HL-60 (cell line): ENCODE data around the gene EPM2A.

Experiments
- DNase-seq, 2 experiments: peaks; one replicate each; pipeline ENCODE4 v3.0.0-alpha.2; 2010 to 2020; ENCODE audit warnings: low read depth in 1 of 2, low spot score in 1 of 2
- H3K27ac ChIP-seq: fragments of 250-450 bp; sonication (Bioruptor Pico); replicated peaks from 2 replicates; pipeline ENCODE4 v1.5.1; 2020; ENCODE audit warnings: mild to moderate bottlenecking, moderate library complexity
- H3K27me3 ChIP-seq: fragments of 250-450 bp; sonication (Bioruptor Pico); 2 replicates; pipeline ENCODE4 v1.5.1; 2021; ENCODE audit warnings: mild to moderate bottlenecking, moderate library complexity; ENCODE audit not compliant: insufficient read depth, poor library complexity, severe bottlenecking
- H3K4me3 ChIP-seq: replicated peaks from 2 replicates; pipeline ENCODE4 v1.5.1; 2011; ENCODE audit warnings: mild to moderate bottlenecking, control low read depth, low read length; ENCODE audit not compliant: insufficient read depth
- GABPA ChIP-seq: IDR thresholded peaks from 2 replicates; pipeline ENCODE4 v1.6.1; 2012; ENCODE audit warnings: low read depth
- POLR2AphosphoS5 ChIP-seq: IDR thresholded peaks from 2 replicates; pipeline ENCODE4 v1.6.1; 2012; ENCODE audit warnings: low read depth
- SPI1 ChIP-seq: IDR thresholded peaks from 2 replicates; pipeline ENCODE4 v1.6.1; 2012; ENCODE audit warnings: low read depth, mild to moderate bottlenecking, borderline replicate concordance
- TF ChIP-seq, protein P1 (sequence below): IDR thresholded peaks from one replicate; pipeline ENCODE4 v1.5.1; 2011; ENCODE audit warnings: low read length, control low read depth, inconsistent platforms; ENCODE audit not compliant: insufficient read depth
- TF ChIP-seq, protein P2 (sequence below): IDR thresholded peaks from 2 replicates; pipeline ENCODE4 v1.6.1; 2012; ENCODE audit warnings: low read depth; ENCODE audit not compliant: insufficient replicate concordance

The EPM2A gene

DNA sequence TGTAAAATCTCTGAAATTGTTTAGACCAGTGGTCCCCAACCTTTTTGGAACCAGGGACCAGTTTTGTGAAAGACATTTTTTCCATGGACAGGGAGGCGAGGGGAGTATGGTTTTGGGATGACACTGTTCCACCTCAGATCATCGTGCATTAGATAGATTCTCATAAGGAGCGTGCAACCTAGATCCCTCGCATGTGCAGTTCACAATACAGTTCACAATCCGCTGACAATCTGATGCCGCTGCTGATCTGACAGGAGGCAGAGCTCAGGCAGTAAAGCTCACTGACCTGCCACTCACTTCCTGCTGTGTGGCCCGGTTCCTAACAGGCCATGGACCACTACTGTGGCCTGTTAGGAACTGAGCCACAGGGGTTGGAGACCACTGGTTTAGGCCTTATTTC lies 115.2 kb downstream of the EPM2A start:
- no peak overlapping the region for H3K4me3 ChIP-seq
- no peak for TF ChIP-seq SPI1
- TF ChIP-seq, protein P1, sequence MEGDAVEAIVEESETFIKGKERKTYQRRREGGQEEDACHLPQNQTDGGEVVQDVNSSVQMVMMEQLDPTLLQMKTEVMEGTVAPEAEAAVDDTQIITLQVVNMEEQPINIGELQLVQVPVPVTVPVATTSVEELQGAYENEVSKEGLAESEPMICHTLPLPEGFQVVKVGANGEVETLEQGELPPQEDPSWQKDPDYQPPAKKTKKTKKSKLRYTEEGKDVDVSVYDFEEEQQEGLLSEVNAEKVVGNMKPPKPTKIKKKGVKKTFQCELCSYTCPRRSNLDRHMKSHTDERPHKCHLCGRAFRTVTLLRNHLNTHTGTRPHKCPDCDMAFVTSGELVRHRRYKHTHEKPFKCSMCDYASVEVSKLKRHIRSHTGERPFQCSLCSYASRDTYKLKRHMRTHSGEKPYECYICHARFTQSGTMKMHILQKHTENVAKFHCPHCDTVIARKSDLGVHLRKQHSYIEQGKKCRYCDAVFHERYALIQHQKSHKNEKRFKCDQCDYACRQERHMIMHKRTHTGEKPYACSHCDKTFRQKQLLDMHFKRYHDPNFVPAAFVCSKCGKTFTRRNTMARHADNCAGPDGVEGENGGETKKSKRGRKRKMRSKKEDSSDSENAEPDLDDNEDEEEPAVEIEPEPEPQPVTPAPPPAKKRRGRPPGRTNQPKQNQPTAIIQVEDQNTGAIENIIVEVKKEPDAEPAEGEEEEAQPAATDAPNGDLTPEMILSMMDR: no peak
- TF ChIP-seq POLR2AphosphoS5: no peak
- TF ChIP-seq, protein P2, sequence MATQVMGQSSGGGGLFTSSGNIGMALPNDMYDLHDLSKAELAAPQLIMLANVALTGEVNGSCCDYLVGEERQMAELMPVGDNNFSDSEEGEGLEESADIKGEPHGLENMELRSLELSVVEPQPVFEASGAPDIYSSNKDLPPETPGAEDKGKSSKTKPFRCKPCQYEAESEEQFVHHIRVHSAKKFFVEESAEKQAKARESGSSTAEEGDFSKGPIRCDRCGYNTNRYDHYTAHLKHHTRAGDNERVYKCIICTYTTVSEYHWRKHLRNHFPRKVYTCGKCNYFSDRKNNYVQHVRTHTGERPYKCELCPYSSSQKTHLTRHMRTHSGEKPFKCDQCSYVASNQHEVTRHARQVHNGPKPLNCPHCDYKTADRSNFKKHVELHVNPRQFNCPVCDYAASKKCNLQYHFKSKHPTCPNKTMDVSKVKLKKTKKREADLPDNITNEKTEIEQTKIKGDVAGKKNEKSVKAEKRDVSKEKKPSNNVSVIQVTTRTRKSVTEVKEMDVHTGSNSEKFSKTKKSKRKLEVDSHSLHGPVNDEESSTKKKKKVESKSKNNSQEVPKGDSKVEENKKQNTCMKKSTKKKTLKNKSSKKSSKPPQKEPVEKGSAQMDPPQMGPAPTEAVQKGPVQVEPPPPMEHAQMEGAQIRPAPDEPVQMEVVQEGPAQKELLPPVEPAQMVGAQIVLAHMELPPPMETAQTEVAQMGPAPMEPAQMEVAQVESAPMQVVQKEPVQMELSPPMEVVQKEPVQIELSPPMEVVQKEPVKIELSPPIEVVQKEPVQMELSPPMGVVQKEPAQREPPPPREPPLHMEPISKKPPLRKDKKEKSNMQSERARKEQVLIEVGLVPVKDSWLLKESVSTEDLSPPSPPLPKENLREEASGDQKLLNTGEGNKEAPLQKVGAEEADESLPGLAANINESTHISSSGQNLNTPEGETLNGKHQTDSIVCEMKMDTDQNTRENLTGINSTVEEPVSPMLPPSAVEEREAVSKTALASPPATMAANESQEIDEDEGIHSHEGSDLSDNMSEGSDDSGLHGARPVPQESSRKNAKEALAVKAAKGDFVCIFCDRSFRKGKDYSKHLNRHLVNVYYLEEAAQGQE: no peak
- no peak for TF ChIP-seq GABPA
- no peak overlapping the region for H3K27ac ChIP-seq
- no peaks in the 10 kb centered on the region for H3K27me3 ChIP-seq
- no peak for DNase-seq

DNA sequence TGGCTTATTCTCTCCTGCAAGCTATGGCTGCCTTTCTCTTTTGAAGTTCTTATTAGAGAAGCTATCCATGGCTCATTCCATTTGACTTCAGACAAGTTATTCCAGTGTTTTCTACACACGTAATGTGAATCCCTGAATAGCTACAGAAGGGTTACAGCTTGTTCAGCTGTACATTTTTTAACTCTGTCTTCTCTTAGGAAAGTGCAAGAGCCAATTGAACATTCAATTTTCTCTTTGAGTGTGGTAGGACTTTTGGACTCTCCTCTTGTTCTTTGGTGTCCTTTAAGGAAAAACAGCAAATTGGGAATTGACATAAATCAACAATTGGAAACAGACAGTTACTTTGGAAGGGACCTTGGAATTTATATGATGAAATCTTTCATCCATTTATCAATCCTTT lies 125.8 kb downstream of the EPM2A start:
- TF ChIP-seq POLR2AphosphoS5 (no peak), GABPA (no peak), SPI1 (no peak)
- TF ChIP-seq, protein P1: no peak
- TF ChIP-seq, protein P2: no peak
- no peak for DNase-seq
- no peak overlapping the region for H3K4me3 ChIP-seq
- H3K27me3 ChIP-seq: no peaks in the 10 kb centered on the region
- no peak overlapping the region for H3K27ac ChIP-seq

DNA sequence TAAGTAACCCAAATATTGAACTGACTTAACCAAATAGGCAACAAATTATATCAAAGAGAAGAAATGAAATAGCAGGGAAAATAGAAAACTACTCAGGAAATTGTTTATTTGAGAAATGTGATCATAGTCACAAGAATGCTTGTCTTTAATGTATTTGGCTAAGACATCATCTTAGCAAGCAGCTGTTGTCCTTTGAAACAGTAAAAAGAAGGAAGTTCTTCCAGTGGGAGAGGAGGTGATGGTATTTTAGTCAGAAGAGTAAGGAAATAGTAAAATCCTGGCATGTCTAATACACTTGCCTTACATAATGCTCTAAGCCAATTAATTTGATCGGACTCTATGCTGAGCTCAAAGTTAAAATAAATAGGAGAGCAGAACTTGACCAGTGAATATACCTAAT lies 126.5 kb downstream of the EPM2A start:
- no peak for DNase-seq
- TF ChIP-seq, protein P1: no peak
- TF ChIP-seq, protein P2: no peak
- TF ChIP-seq POLR2AphosphoS5 (no peak), GABPA (no peak), SPI1 (no peak)
- no peak overlapping the region for H3K4me3 ChIP-seq

More for the DNA sequence above, 126.5 kb downstream of the EPM2A start:
- Histone ChIP-seq H3K27me3 (no peaks in the 10 kb centered on the region), H3K27ac (no peak overlapping the region)
